Measurements from ENCODE around the gene MLX.
"Not testable (repeated sequence)": the region's sequence is repeated elsewhere in the genome, so short reads cannot be mapped to it uniquely, and the experiment has no call there.

Gene MLX

DNA sequence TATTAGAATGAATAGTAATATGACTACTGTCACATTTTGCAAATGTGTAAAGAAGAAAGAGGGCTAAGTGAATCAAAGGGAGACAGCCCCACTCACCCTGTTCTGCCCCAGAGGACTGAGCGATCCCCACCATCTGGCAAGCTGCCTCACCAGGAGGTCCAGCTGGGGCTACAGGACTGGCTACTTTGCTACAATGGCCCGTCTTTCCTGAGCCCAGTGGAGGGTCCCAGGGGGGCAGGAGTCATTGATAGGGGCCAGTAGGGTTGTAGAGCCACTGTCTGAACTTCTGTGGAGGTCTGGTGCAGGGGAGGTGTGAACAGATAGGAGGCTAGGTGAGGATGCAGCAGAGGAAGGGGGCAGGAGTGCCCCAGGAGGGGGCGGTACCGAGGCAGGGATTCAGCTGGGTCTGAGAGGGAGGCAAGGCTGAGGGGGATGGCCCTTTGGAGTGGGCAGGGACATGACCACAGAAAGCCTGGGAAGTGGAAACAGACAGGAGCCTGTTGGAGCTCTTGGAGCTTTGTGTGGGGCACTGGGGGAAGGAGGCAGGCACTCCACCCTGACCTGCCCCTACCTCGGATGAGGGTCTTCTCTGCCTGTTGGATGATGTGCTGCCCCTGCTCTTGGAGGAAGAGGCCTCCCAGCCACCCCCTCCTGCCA, 10.8 kb upstream of the MLX start:
- peaks cover 26% of the 10 kb centered on the region for H3K4me1 Mint-ChIP-seq
- DNase-seq (ENCODE audit: low spot score in 2 of 2); H3K9me3 Mint-ChIP-seq: not testable (repeated sequence)

GRCh38 chr17:42559075-42559474, 7.8 kb upstream of the MLX start:
- Mint-ChIP-seq H3K9me3 (no peaks in the 10 kb centered on the region), H3K27ac (no peak overlapping the region), H3K36me3 (no peaks in the 10 kb centered on the region), H3K4me3 (no peak overlapping the region), H3K4me1 (peaks cover 32% of the 10 kb centered on the region), H3K27me3 (no peaks in the 10 kb centered on the region)
- DNase-seq (ENCODE audit: low spot score in 2 of 2) = no peak
- ATAC-seq (ENCODE audit: low read depth) = no peak

More for the DNA sequence above, 10.8 kb upstream of the MLX start:
- not testable (repeated sequence) for H3K27ac Mint-ChIP-seq; H3K4me3 Mint-ChIP-seq; ATAC-seq (ENCODE audit: low read depth); H3K27me3 Mint-ChIP-seq; H3K36me3 Mint-ChIP-seq

GRCh38 chr17:42560246-42560645, 6.7 kb upstream of the MLX start:
- no peak for ATAC-seq (ENCODE audit: low read depth)
- Mint-ChIP-seq H3K4me1 (peaks cover 25% of the 10 kb centered on the region), H3K27ac (no peak overlapping the region), H3K27me3 (no peaks in the 10 kb centered on the region), H3K9me3 (no peaks in the 10 kb centered on the region), H3K4me3 (no peak overlapping the region), H3K36me3 (no peaks in the 10 kb centered on the region)
- DNase-seq (ENCODE audit: low spot score in 2 of 2) = no peak

DNA sequence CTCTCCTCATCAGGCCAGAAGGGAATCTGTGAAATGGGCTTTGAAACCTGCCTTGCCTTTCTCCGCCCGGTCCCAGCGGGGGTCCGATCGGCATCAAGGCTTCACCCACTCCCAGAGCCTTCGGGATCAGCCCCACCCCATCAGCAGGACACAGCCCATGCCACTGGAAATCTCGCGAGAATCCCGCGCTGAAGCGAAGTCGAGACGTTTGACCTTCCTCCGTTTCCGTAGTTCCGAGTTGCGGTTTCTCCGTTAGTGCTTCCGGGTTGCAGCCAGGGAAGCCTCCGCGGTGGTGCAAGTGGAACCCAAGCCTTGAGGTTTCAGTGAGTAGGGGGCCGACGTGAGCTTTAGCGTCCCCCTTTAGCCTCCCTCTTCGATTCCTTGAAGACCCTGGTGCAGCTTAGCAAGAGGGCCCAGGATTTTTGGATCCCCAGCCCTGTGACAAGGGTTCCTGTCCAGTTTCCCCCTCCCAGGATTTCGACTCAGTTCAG, 5.0 kb upstream of the MLX start, which contains the start of gene COASY:
Gene COASY (plus strand): TSS at position 252 of the 491 bp plus-strand sequence. CDS start 475 bp downstream, outside the sequence.
- Mint-ChIP-seq H3K9me3 (no peaks in the 10 kb centered on the region), H3K4me1 (peaks cover 22% of the 10 kb centered on the region), H3K4me3 (peak within 1 kb of the TSS; percentile 94), H3K27me3 (no peaks in the 10 kb centered on the region), H3K27ac (peak within 1 kb of the TSS; percentile 90), H3K36me3 (no peaks in the 10 kb centered on the region)
- DNase-seq (ENCODE audit: low spot score in 2 of 2) (peak; percentile 86 to 93), ATAC-seq (ENCODE audit: low read depth) (peak; percentile 77)

DNA sequence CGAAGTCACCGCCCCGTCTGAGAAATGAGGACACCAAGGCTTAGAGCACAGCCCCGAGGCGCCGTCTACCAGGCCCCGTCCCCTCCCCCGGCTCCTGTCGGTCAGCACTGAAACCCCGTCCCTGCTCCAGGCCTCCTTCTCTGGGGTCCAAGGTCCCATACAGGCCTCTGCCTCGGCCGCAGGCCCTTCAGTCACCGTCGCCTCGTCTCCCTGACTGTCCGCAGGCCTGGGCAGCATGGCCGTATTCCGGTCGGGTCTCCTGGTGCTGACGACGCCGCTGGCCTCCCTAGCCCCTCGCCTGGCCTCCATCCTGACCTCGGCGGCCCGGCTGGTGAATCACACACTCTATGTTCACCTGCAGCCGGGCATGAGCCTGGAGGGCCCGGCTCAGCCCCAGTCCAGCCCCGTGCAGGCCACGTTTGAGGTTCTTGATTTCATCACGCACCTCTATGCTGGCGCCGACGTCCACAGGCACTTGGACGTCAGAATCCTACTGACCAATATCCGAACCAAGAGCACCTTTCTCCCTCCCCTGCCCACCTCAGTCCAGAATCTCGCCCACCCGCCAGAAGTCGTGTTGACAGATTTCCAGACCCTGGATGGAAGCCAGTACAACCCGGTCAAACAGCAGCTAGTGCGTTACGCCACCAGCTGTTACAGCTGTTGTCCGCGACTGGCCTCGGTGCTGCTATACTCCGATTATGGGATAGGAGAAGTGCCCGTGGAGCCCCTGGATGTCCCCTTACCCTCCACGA, 4.3 kb upstream of the MLX start:
- DNase-seq (ENCODE audit: low spot score in 2 of 2) (no peak), ATAC-seq (ENCODE audit: low read depth) (no peak)
- Mint-ChIP-seq H3K36me3 (no peaks in the 10 kb centered on the region), H3K4me1 (peaks cover 23% of the 10 kb centered on the region), H3K9me3 (no peaks in the 10 kb centered on the region), H3K27me3 (no peaks in the 10 kb centered on the region), H3K27ac (peak overlapping the region; percentile 90), H3K4me3 (peak overlapping the region; percentile 94)

GRCh38 chr17:42563143-42563509, 3.8 kb upstream of the MLX start:
- ATAC-seq (ENCODE audit: low read depth) (no peak), DNase-seq (ENCODE audit: low spot score in 2 of 2) (no peak)
- Mint-ChIP-seq H3K36me3 (peaks cover 2% of the 10 kb centered on the region), H3K4me1 (peaks cover 26% of the 10 kb centered on the region), H3K9me3 (no peaks in the 10 kb centered on the region), H3K4me3 (peak overlapping the region; percentile 94), H3K27me3 (no peaks in the 10 kb centered on the region), H3K27ac (peak overlapping the region; percentile 90)

DNA sequence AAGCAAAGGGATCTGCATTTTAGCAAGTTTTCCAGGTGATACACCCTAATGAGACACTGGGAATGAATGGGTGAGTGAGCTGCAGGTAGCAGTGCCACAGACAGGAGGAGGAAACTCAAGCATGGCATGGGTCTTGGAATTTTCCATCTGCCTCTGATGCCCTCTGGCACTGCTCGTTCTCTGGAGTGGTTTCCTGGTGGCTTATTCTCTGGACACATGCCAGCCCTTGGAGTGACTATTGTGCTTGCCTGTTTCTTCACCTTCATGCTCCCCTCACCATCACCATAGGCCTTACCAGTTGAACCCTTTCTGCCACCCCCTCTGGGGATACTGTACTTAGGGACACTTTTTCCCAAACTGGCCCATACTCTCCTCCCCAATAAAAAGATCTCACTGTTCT, 3.4 kb upstream of the MLX start:
- Mint-ChIP-seq H3K4me1 (peaks cover 26% of the 10 kb centered on the region), H3K9me3 (no peaks in the 10 kb centered on the region)
- ATAC-seq (ENCODE audit: low read depth) = no peak

DNA sequence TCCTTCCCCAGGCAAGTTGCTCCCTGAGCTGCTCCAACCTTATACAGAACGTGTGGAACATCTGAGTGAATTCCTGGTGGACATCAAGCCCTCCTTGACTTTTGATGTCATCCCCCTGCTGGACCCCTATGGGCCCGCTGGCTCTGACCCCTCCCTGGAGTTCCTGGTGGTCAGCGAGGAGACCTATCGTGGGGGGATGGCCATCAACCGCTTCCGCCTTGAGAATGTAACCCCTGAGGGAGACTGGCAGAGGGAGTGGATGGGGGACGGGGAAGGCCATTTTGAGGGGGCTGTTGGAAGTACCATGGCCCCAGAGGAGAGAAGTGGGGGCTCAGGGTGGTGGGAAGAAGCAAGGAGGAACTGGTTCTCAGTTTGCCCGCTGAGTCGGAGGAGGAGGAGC, 3.0 kb upstream of the MLX start:
- peak overlapping the region; percentile 94 for H3K4me3 Mint-ChIP-seq
- H3K36me3 Mint-ChIP-seq = peaks cover 5% of the 10 kb centered on the region
- DNase-seq (ENCODE audit: low spot score in 2 of 2) (no peak), ATAC-seq (ENCODE audit: low read depth) (no peak)
- peak overlapping the region; percentile 72 for H3K27ac Mint-ChIP-seq
- peaks cover 29% of the 10 kb centered on the region for H3K4me1 Mint-ChIP-seq
- no peaks in the 10 kb centered on the region for H3K27me3 Mint-ChIP-seq
- no peaks in the 10 kb centered on the region for H3K9me3 Mint-ChIP-seq

More for the DNA sequence above, 3.4 kb upstream of the MLX start:
- H3K27ac Mint-ChIP-seq = peak overlapping the region; percentile 72
- no peak for DNase-seq (ENCODE audit: low spot score in 2 of 2)
- peaks cover 2% of the 10 kb centered on the region for H3K36me3 Mint-ChIP-seq
- no peaks in the 10 kb centered on the region for H3K27me3 Mint-ChIP-seq
- peak overlapping the region; percentile 94 for H3K4me3 Mint-ChIP-seq

- Mint-ChIP-seq H3K27ac (peak overlapping the region; percentile 14), H3K9me3 (no peaks in the 10 kb centered on the region), H3K4me3 (no peak overlapping the region), H3K27me3 (no peaks in the 10 kb centered on the region), H3K36me3 (peaks cover 5% of the 10 kb centered on the region), H3K4me1 (peaks cover 31% of the 10 kb centered on the region)
- DNase-seq (ENCODE audit: low spot score in 2 of 2) = no peak
- ATAC-seq (ENCODE audit: low read depth) = no peak
These were observed 1.9 kb upstream of the MLX start for GRCh38 chr17:42564815-42565522.

GRCh38 chr17:42565523-42566214, 1.2 kb upstream of the MLX start:
- Mint-ChIP-seq H3K27ac (peak overlapping the region; percentile 42), H3K4me3 (peak overlapping the region; percentile 95), H3K4me1 (peaks cover 31% of the 10 kb centered on the region), H3K9me3 (no peaks in the 10 kb centered on the region), H3K27me3 (no peaks in the 10 kb centered on the region), H3K36me3 (peaks cover 5% of the 10 kb centered on the region)
- no peak for ATAC-seq (ENCODE audit: low read depth)
- no peak for DNase-seq (ENCODE audit: low spot score in 2 of 2)

DNA sequence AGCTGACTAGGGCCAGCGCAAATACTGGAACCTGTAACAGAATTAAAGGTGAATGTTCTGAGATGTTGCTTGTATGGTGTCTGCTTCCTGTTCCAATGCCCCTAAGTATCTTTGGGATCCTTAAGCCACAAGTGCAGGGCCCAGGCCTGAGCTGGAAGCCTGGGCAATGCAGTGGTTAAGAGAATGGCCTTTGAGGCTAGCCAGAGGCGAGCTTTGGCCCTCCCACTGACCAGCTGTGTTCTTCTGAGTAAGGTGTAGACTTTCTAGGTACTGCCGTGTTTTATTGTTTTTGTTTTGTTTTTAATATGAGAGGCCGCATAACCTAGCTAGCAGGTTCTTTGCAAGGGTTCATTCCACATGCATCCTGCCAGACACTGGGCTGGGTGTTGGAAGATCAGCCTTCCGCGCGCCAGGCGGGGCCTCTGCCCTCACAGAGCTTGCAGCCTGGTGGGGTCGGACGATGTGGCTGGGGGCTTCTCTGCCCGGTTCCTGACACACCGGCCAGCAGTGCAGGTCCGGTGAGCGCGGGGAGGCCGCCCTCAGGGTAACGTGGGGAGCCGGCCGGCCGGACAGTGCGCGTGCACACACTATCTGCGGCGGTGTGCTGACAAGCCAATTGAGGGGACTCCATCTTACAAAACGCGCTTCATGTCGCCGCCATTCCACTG, 551 bp upstream of the MLX start:
- peaks cover 7% of the 10 kb centered on the region for H3K36me3 Mint-ChIP-seq
- no peaks in the 10 kb centered on the region for H3K27me3 Mint-ChIP-seq
- H3K4me3 Mint-ChIP-seq = peak overlapping the region; percentile 95
- ATAC-seq (ENCODE audit: low read depth) (no peak), DNase-seq (ENCODE audit: low spot score in 2 of 2) (no peak)
- peak overlapping the region; percentile 89 for H3K27ac Mint-ChIP-seq
- H3K9me3 Mint-ChIP-seq = no peaks in the 10 kb centered on the region
- peaks cover 31% of the 10 kb centered on the region for H3K4me1 Mint-ChIP-seq

DNA sequence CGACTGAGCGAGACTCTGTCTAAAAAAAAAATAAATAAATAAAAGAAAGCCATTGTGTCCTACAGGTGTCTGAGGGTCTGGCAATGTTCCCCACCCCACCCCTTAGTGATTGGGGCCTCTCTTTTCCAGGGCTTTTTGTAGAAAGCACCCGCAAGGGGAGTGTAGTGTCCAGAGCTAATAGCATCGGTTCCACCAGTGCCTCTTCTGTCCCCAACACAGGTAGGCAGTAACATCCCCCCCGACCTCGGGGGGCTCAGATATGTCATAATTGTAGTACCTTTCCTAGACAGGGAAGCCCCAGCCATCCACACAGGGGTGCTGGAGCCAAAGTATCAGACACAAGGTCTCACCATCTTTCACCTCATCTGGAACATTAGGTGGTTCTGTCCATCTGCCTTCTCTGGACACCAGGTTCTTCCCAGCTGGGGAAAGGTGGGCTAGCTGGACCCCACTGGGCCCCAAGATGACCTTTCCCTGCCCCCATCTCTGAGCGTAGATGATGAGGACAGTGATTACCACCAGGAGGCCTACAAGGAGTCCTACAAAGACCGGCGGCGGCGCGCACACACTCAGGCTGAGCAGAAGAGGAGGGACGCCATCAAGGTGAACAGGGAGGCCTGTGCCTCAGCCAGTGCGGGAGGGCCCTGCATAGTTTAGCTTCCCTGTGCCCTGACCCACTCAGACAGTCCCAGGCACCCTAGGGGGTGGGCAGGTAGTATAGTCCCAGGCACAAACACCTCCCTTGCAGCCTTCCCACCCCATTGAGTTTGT, 1.6 kb downstream of the MLX start:
- DNase-seq (ENCODE audit: low spot score in 2 of 2) (no peak), ATAC-seq (ENCODE audit: low read depth) (no peak)
- H3K9me3 Mint-ChIP-seq = no peaks in the 10 kb centered on the region
- H3K27ac Mint-ChIP-seq = peak overlapping the region; percentile 64
- H3K4me3 Mint-ChIP-seq = peak overlapping the region; percentile 39
- no peaks in the 10 kb centered on the region for H3K27me3 Mint-ChIP-seq
- peaks cover 16% of the 10 kb centered on the region for H3K36me3 Mint-ChIP-seq
- peaks cover 16% of the 10 kb centered on the region for H3K4me1 Mint-ChIP-seq
